ENCODE measurements around the gene SHMT2. TPM values are rescaled to one million over a fixed set of nuclear protein-coding genes. Genes with fewer than 3 reads are reported as not detected.

Gene SHMT2
- total RNA-seq, 1 experiment from 2014 or later: 227 TPM

DNA sequence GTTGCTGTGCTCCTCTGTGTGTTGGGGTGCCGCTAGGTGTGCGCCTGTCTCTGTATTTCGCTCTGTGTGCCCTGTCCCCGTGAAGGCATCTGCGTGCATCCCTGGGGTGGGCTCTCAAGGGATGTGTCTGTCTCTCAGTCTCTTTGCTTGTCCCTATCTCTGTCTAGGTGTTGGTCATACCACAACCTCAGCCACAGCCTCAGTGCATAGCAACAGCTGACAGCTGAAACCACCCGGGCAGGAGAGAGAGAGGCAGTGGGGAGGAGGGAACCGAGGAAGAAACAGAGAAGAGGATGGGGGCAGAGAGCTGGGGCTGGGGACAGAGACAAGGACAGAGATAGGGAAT is 13.9 kb upstream of the SHMT2 start:
- H3K4me2 ChIP-seq: 0 out of 2 replicates have a peak overlapping the region, but pooled peaks have one; percentile 98
- DNase-seq: no peak
- no TSS peak for BruUV-seq (replicated peaks)

DNA sequence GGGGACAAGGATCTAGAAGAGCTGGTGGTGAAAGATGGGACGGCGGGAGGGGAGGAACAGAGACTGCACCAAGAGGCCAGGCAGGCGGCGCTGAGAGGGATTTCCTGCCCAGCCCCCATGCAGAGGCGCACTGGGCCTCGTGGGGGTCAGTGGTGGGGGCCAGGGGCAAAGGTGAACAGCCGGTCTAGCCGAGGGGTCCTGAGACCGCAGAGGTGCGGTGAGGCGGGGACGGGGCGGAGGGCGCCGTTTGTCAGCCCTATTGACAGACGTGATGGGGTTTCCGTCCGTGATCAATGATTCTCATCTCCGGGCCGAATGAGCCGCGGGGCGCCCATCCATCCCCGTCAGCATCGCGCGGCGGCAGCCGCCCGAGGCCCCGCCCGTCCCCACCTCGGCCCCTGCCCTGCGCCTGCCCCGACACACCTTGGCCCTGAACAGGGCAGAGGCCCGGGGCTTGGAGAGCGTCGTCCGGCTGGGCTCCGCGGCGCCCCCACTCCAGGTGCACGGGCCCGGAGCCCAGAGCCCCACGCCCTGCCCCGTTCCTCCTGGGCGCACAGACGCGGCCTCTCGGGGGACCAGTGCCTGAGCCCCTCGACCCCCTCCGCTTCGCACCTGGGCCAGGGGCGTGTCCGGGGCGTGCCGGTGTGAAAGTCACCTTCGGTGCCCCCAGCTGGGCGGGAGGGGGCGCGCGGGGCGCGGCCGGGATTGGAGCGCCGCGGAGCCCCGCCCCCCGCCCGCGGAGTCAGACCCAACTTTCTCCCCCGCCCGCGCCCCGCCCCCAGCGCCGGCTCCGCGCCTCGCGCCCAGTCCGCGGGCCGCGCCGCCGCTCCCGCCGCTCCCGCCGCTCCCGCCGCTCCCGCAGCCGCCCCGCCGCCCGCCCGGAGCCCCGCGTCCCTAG is 13.2 kb upstream of the SHMT2 start, which contains the start of gene NXPH4:
Gene NXPH4, plus strand, starts transcription at position 781 of the 898 bp plus-strand sequence. CDS start 176 bp downstream, outside the sequence.
- peak within 1 kb of the TSS; percentile 98 for H3K4me2 ChIP-seq
- no TSS peak for BruUV-seq (replicated peaks)
- H3F3A ChIP-seq (ENCODE audit: insufficient read depth, low read depth): peaks cover 20% of the 10 kb centered on the region
- H3K4me1 ChIP-seq (replicated peaks; ENCODE audit: insufficient read depth): peaks cover 28% of the 10 kb centered on the region
- ChIA-PET POLR2A (ENCODE audit: unreplicated experiment) (no interaction called here), CTCF (interaction anchor here (0.6 kb wide), 1 partner anchor 1028 kb away, joined by 3 read pairs; no protein-coding TSS in a partner anchor)
- H3K27me3 ChIP-seq (ENCODE audit: insufficient read depth, low read depth): no peaks in the 10 kb centered on the region
- no peaks in the 10 kb centered on the region for H3K9me2 ChIP-seq (ENCODE audit: insufficient read depth)
- peak within 1 kb of the TSS; percentile 77 for H2AFZ ChIP-seq
- no peak for TF ChIP-seq EZH2 (IDR thresholded peaks at IDR 0.05; ENCODE audit: low read depth)
- TF ChIP-seq, protein P1, sequence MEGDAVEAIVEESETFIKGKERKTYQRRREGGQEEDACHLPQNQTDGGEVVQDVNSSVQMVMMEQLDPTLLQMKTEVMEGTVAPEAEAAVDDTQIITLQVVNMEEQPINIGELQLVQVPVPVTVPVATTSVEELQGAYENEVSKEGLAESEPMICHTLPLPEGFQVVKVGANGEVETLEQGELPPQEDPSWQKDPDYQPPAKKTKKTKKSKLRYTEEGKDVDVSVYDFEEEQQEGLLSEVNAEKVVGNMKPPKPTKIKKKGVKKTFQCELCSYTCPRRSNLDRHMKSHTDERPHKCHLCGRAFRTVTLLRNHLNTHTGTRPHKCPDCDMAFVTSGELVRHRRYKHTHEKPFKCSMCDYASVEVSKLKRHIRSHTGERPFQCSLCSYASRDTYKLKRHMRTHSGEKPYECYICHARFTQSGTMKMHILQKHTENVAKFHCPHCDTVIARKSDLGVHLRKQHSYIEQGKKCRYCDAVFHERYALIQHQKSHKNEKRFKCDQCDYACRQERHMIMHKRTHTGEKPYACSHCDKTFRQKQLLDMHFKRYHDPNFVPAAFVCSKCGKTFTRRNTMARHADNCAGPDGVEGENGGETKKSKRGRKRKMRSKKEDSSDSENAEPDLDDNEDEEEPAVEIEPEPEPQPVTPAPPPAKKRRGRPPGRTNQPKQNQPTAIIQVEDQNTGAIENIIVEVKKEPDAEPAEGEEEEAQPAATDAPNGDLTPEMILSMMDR (conservative IDR thresholded peaks at IDR 0.05): no peak; the same call in 1 of the 2 replicates
- H3K79me2 ChIP-seq (ENCODE audit: low read depth): no peaks in the 10 kb centered on the region
- no peaks in the 10 kb centered on the region for H3K36me3 ChIP-seq (ENCODE audit: low read depth)
- H3K9me3 ChIP-seq (ENCODE audit: insufficient read depth, low read depth): no peaks in the 10 kb centered on the region
- peak in 1 of 2 experiments; percentile 55 for DNase-seq
- H3K4me3 ChIP-seq: peak within 1 kb of the TSS; percentile 78
- intact Hi-C loops (cut with micrococcal nuclease; ENCODE audit: unreplicated experiment): no loop called here
- H4K20me1 ChIP-seq (ENCODE audit: insufficient read depth): peaks cover 6% of the 10 kb centered on the region; the same call in 1 of the 2 replicates
- no peak within 1 kb of the TSS for H3K27ac ChIP-seq

More for the DNA sequence above, 13.9 kb upstream of the SHMT2 start:
- CTCF ChIA-PET: no interaction called here
- TF ChIP-seq EZH2 (IDR thresholded peaks at IDR 0.05; ENCODE audit: low read depth): no peak
- Histone ChIP-seq H2AFZ (no peak overlapping the region), H3F3A (ENCODE audit: insufficient read depth, low read depth) (peaks cover 20% of the 10 kb centered on the region), H3K79me2 (ENCODE audit: low read depth) (no peaks in the 10 kb centered on the region), H3K9me3 (ENCODE audit: insufficient read depth, low read depth) (no peaks in the 10 kb centered on the region), H3K36me3 (ENCODE audit: low read depth) (no peaks in the 10 kb centered on the region), H3K4me3 (no peak overlapping the region), H3K27ac (no peak overlapping the region), H4K20me1 (ENCODE audit: insufficient read depth) (peaks cover 6% of the 10 kb centered on the region; the same call in 1 of the 2 replicates), H3K9me2 (ENCODE audit: insufficient read depth) (no peaks in the 10 kb centered on the region), H3K4me1 (replicated peaks; ENCODE audit: insufficient read depth) (peaks cover 28% of the 10 kb centered on the region), H3K27me3 (ENCODE audit: insufficient read depth, low read depth) (no peaks in the 10 kb centered on the region)
- POLR2A ChIA-PET (ENCODE audit: unreplicated experiment): no interaction called here
- intact Hi-C loops (cut with micrococcal nuclease; ENCODE audit: unreplicated experiment): no loop called here

GRCh38 chr12:57216921-57217879 is 12.3 kb upstream of the SHMT2 start:
- POLR2A ChIA-PET (ENCODE audit: unreplicated experiment): interaction anchor here (0.5 kb wide), 1 partner anchor 13 kb away, joined by 3 read pairs; no protein-coding TSS in a partner anchor
- H2AFZ ChIP-seq: peak overlapping the region; percentile 77
- BruUV-seq (replicated peaks): no TSS peak
- H3K9me3 ChIP-seq (ENCODE audit: insufficient read depth, low read depth): no peaks in the 10 kb centered on the region
- H3K4me2 ChIP-seq: peak overlapping the region; percentile 98
- no peaks in the 10 kb centered on the region for H3K36me3 ChIP-seq (ENCODE audit: low read depth)
- CTCF ChIA-PET: interaction anchor here (0.6 kb wide), 2 partner anchors 714 to 1029 kb away, joined by 3 to 4 read pairs; no protein-coding TSS in a partner anchor
- intact Hi-C loops (cut with micrococcal nuclease; ENCODE audit: unreplicated experiment): no loop called here
- TF ChIP-seq EZH2 (IDR thresholded peaks at IDR 0.05; ENCODE audit: low read depth): no peak
- TF ChIP-seq, protein P1 (conservative IDR thresholded peaks at IDR 0.05): no peak
- peak in 1 of 2 experiments; percentile 20 for DNase-seq
- H3K79me2 ChIP-seq (ENCODE audit: low read depth): no peaks in the 10 kb centered on the region
- peaks cover 6% of the 10 kb centered on the region; the same call in 1 of the 2 replicates for H4K20me1 ChIP-seq (ENCODE audit: insufficient read depth)
- no peak overlapping the region for H3K27ac ChIP-seq
- no peaks in the 10 kb centered on the region for H3K27me3 ChIP-seq (ENCODE audit: insufficient read depth, low read depth)
- no peaks in the 10 kb centered on the region for H3K9me2 ChIP-seq (ENCODE audit: insufficient read depth)
- peak overlapping the region; percentile 78 for H3K4me3 ChIP-seq
- peaks cover 28% of the 10 kb centered on the region for H3K4me1 ChIP-seq (replicated peaks; ENCODE audit: insufficient read depth)
- peaks cover 20% of the 10 kb centered on the region for H3F3A ChIP-seq (ENCODE audit: insufficient read depth, low read depth)

All from PC-9 (cell line).